ENCODE data around the gene IGSF21.

IGSF21 gene

DNA sequence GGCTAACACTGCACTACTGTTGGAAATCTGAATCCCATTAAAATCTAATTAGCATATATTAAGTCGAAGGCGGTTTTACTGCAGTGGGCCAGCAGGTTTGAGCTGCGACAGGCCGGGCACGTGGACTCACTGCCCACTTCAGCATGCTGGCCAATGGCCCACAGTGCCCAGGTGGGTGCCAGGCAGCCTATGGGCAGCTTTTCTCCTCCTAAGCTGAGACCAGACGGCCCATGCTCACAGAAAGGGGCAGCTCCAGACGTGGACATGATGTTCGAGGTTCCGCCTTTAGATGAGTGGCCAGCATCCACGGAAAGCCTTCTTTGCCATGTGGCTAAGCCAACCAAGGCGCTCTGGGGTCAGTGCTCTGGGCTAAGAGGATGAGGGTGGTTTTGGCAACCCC is 283.4 kb downstream of the IGSF21 start:
- Histone ChIP-seq H3K27ac (replicated peaks) (no peak overlapping the region), H3K4me3 (replicated peaks; ENCODE audit: insufficient read depth, low read length) (no peak overlapping the region), H3K27me3 (ENCODE audit: insufficient read depth, poor library complexity, severe bottlenecking) (no peaks in the 10 kb centered on the region)
- no peak for DNase-seq (ENCODE audit: low read depth in 1 of 2, low spot score in 1 of 2)
- TF ChIP-seq SPI1 (IDR thresholded peaks at IDR 0.05; ENCODE audit: borderline replicate concordance, low read depth) (no peak), GABPA (IDR thresholded peaks at IDR 0.05; ENCODE audit: low read depth) (no peak), POLR2AphosphoS5 (IDR thresholded peaks at IDR 0.05; ENCODE audit: low read depth) (no peak)
- TF ChIP-seq, protein P1, sequence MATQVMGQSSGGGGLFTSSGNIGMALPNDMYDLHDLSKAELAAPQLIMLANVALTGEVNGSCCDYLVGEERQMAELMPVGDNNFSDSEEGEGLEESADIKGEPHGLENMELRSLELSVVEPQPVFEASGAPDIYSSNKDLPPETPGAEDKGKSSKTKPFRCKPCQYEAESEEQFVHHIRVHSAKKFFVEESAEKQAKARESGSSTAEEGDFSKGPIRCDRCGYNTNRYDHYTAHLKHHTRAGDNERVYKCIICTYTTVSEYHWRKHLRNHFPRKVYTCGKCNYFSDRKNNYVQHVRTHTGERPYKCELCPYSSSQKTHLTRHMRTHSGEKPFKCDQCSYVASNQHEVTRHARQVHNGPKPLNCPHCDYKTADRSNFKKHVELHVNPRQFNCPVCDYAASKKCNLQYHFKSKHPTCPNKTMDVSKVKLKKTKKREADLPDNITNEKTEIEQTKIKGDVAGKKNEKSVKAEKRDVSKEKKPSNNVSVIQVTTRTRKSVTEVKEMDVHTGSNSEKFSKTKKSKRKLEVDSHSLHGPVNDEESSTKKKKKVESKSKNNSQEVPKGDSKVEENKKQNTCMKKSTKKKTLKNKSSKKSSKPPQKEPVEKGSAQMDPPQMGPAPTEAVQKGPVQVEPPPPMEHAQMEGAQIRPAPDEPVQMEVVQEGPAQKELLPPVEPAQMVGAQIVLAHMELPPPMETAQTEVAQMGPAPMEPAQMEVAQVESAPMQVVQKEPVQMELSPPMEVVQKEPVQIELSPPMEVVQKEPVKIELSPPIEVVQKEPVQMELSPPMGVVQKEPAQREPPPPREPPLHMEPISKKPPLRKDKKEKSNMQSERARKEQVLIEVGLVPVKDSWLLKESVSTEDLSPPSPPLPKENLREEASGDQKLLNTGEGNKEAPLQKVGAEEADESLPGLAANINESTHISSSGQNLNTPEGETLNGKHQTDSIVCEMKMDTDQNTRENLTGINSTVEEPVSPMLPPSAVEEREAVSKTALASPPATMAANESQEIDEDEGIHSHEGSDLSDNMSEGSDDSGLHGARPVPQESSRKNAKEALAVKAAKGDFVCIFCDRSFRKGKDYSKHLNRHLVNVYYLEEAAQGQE (IDR thresholded peaks at IDR 0.05; ENCODE audit: insufficient replicate concordance, low read depth) = no peak
- TF ChIP-seq, protein P2, sequence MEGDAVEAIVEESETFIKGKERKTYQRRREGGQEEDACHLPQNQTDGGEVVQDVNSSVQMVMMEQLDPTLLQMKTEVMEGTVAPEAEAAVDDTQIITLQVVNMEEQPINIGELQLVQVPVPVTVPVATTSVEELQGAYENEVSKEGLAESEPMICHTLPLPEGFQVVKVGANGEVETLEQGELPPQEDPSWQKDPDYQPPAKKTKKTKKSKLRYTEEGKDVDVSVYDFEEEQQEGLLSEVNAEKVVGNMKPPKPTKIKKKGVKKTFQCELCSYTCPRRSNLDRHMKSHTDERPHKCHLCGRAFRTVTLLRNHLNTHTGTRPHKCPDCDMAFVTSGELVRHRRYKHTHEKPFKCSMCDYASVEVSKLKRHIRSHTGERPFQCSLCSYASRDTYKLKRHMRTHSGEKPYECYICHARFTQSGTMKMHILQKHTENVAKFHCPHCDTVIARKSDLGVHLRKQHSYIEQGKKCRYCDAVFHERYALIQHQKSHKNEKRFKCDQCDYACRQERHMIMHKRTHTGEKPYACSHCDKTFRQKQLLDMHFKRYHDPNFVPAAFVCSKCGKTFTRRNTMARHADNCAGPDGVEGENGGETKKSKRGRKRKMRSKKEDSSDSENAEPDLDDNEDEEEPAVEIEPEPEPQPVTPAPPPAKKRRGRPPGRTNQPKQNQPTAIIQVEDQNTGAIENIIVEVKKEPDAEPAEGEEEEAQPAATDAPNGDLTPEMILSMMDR (IDR thresholded peaks at IDR 0.05; ENCODE audit: insufficient read depth, low read length) = no peak

DNA sequence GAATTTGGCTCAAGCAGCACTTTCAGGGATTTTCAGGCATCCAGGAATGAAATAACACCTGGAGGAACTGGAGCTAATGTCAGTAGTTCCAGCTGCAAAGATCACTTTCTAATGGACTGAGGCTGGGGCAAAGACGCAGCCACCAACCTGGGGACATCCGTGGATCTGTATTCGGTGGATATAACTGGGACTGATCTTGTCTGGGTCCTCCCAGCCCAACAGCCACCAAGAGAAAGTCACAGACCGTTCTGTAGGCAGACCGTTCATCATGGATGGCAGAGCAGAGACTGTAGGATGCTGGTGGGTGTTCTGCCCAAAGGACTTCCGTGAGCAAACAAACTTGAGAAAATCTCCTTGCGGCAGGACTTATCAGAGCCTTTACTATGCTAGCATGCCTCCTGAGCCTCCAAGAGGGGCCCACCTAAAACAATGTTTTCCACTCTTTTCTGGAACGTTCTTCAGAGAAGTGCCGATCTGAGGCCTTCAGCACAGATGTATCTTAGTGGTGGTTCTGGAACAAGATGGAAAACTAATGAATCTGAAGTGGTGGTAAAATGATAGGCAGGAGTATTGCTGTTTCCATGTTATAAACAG is 287.1 kb downstream of the IGSF21 start:
- no peak overlapping the region for H3K27ac ChIP-seq (replicated peaks)
- no peak overlapping the region for H3K4me3 ChIP-seq (replicated peaks; ENCODE audit: insufficient read depth, low read length)
- DNase-seq (ENCODE audit: low read depth in 1 of 2, low spot score in 1 of 2) = no peak
- TF ChIP-seq POLR2AphosphoS5 (IDR thresholded peaks at IDR 0.05; ENCODE audit: low read depth) (no peak), GABPA (IDR thresholded peaks at IDR 0.05; ENCODE audit: low read depth) (no peak), SPI1 (IDR thresholded peaks at IDR 0.05; ENCODE audit: borderline replicate concordance, low read depth) (no peak)
- TF ChIP-seq, protein P1 (IDR thresholded peaks at IDR 0.05; ENCODE audit: insufficient replicate concordance, low read depth) = no peak
- TF ChIP-seq, protein P2 (IDR thresholded peaks at IDR 0.05; ENCODE audit: insufficient read depth, low read length) = no peak
- H3K27me3 ChIP-seq (ENCODE audit: insufficient read depth, poor library complexity, severe bottlenecking) = no peaks in the 10 kb centered on the region

DNA sequence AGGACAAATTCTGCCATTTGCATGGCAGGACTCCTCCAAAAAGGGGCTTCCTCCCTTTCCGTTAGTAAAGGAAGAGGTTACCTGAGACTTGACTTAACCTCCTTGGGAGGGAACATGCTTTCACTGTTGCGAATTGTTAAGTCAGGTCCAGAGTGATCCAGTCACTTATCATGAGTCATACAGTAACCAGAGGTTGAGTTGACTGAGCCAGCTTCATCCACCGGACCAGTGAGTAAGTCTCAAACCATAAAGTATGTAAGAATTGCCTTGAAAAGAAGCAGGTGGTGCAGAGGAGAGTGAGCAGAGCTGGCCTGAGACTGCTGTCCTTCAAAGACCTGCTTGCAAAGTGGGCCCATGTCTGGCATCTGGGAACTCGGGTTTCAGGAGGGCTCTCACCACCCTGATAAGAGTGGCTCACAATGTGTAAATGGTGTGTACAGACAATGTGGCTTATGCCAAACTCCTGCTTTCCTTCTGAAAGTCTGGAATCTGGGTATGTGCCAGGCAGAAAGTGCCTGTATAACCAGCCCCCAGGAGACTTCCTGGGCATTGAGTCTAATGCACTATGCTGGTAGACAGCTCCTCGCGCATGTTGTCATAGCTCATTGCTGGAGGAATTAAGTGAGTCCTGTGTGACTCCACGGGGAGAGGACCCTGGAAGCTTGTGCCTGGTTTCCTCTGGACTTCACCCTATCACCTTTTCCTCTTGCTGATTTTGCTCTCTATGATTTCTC is 288.8 kb downstream of the IGSF21 start:
- no peak for DNase-seq (ENCODE audit: low read depth in 1 of 2, low spot score in 1 of 2)
- Histone ChIP-seq H3K27me3 (ENCODE audit: insufficient read depth, poor library complexity, severe bottlenecking) (no peaks in the 10 kb centered on the region), H3K4me3 (replicated peaks; ENCODE audit: insufficient read depth, low read length) (no peak overlapping the region), H3K27ac (replicated peaks) (no peak overlapping the region)
- TF ChIP-seq, protein P2 (IDR thresholded peaks at IDR 0.05; ENCODE audit: insufficient read depth, low read length) = no peak
- TF ChIP-seq, protein P1 (IDR thresholded peaks at IDR 0.05; ENCODE audit: insufficient replicate concordance, low read depth) = no peak
- TF ChIP-seq POLR2AphosphoS5 (IDR thresholded peaks at IDR 0.05; ENCODE audit: low read depth) (no peak), GABPA (IDR thresholded peaks at IDR 0.05; ENCODE audit: low read depth) (no peak), SPI1 (IDR thresholded peaks at IDR 0.05; ENCODE audit: borderline replicate concordance, low read depth) (no peak)
